ENCODE measurements around the gene UBE2I. TPM values are rescaled to one million over a fixed set of nuclear protein-coding genes. Genes with fewer than 3 reads are reported as not detected.

UBE2I gene
- total RNA-seq, 2 experiments from 2014 or later, result 122 to 323 TPM

GRCh38 chr16:1342526-1343427 lies 33.3 kb downstream of the UBE2I start:
- Histone ChIP-seq H3K9me3 (ENCODE audit: low read length) (no peaks in the 10 kb centered on the region), H3K4me3 (ENCODE audit: low read depth, low read length, poor library complexity, severe bottlenecking) (peak overlapping the region; percentile 57), H3K36me3 (ENCODE audit: insufficient read depth, low read length) (no peaks in the 10 kb centered on the region), H3K4me2 (ENCODE audit: low read length) (peak overlapping the region; percentile 76), H2AFZ (ENCODE audit: low read length) (peak overlapping the region; percentile 8; the same call in 1 of the 2 replicates), H3K27ac (ENCODE audit: low read depth, low read length, poor library complexity, severe bottlenecking) (peak overlapping the region; percentile 55), H3K4me1 (ENCODE audit: insufficient read depth, low read length, poor library complexity, severe bottlenecking) (peaks cover 18% of the 10 kb centered on the region), H4K20me1 (ENCODE audit: insufficient read depth, low read length) (no peaks in the 10 kb centered on the region), H3K9me2 (ENCODE audit: insufficient read depth, low read length) (no peaks in the 10 kb centered on the region), H3K79me2 (ENCODE audit: insufficient read depth, low read depth, low read length) (no peaks in the 10 kb centered on the region)
- CTCF ChIA-PET (ENCODE audit: unreplicated experiment), result interaction anchor here (0.5 to 1.1 kb wide), 9 partner anchors 11 to 1474 kb away, joined by 3 to 6 read pairs (median 5); partner anchors contain the start of gene PRSS21
- POLR2A ChIA-PET, result interaction anchor here (0.7 to 1.3 kb wide), 2 partner anchors 11 to 248 kb away, joined by 4 to 5 read pairs; no protein-coding TSS in a partner anchor
- no TSS peak for BruUV-seq (replicated peaks)
- DNase-seq (ENCODE audit: low spot score), result peak; percentile 98
- intact Hi-C loops (cut with micrococcal nuclease; ENCODE audit: unreplicated experiment), result loop anchor here (1.0 kb wide), 1 partner anchor 11 kb away; no protein-coding TSS in a partner anchor
- TF ChIP-seq EZH2phosphoT487 (IDR thresholded peaks at IDR 0.05; ENCODE audit: borderline replicate concordance, low read depth, low read length) (no peak), CTCF (conservative IDR thresholded peaks at IDR 0.05; ENCODE audit: low read length) (peak; percentile 31; the same call in 1 of the 2 replicates)

- intact Hi-C loops (cut with micrococcal nuclease; ENCODE audit: unreplicated experiment), result no loop called here
- TF ChIP-seq EZH2phosphoT487 (IDR thresholded peaks at IDR 0.05; ENCODE audit: borderline replicate concordance, low read depth, low read length) (no peak), CTCF (conservative IDR thresholded peaks at IDR 0.05; ENCODE audit: low read length) (no peak)
- H4K20me1 ChIP-seq (ENCODE audit: insufficient read depth, low read length), result no peaks in the 10 kb centered on the region
- CTCF ChIA-PET (ENCODE audit: unreplicated experiment), result interaction anchor here (1.1 kb wide), 1 partner anchor 11 kb away, joined by 5 read pairs; no protein-coding TSS in a partner anchor
- H3K4me1 ChIP-seq (ENCODE audit: insufficient read depth, low read length, poor library complexity, severe bottlenecking), result peaks cover 18% of the 10 kb centered on the region
- no peaks in the 10 kb centered on the region for H3K9me3 ChIP-seq (ENCODE audit: low read length)
- H3K79me2 ChIP-seq (ENCODE audit: insufficient read depth, low read depth, low read length), result no peaks in the 10 kb centered on the region
- peaks cover 6% of the 10 kb centered on the region; the same call in 1 of the 2 replicates for H3K36me3 ChIP-seq (ENCODE audit: insufficient read depth, low read length)
- no peak overlapping the region for H2AFZ ChIP-seq (ENCODE audit: low read length)
- POLR2A ChIA-PET, result no interaction called here
- H3K4me2 ChIP-seq (ENCODE audit: low read length), result peak overlapping the region; percentile 52; the same call in 1 of the 2 replicates
- BruUV-seq (replicated peaks), result no TSS peak
- H3K4me3 ChIP-seq (ENCODE audit: low read depth, low read length, poor library complexity, severe bottlenecking), result no peak overlapping the region
- H3K9me2 ChIP-seq (ENCODE audit: insufficient read depth, low read length), result no peaks in the 10 kb centered on the region
- no peak overlapping the region for H3K27ac ChIP-seq (ENCODE audit: low read depth, low read length, poor library complexity, severe bottlenecking)
- no peak for DNase-seq (ENCODE audit: low spot score)
Observed at GRCh38 chr16:1343428-1344242, 34.2 kb downstream of the UBE2I start.

All from OCI-LY7 (cell line).